ENCODE measurements around the gene PRSS33. TPM values are rescaled to one million over a fixed set of nuclear protein-coding genes. Genes with fewer than 3 reads are reported as not detected.

PRSS33 gene
- total RNA-seq, 1 experiment from 2014 or later, result not detected

- DNase-seq (ENCODE audit: low read depth), result no peak
Measured at GRCh38 chr16:2765462-2766404, 21.6 kb downstream of the PRSS33 start.

- DNase-seq (ENCODE audit: low read depth), result no peak
Measured at GRCh38 chr16:2764718-2765117, 22.6 kb downstream of the PRSS33 start.

GRCh38 chr16:2763173-2763572, 24.2 kb downstream of the PRSS33 start:
- DNase-seq (ENCODE audit: low read depth), result no peak

- DNase-seq (ENCODE audit: low read depth), result no peak
Measured at GRCh38 chr16:2762711-2763110, 24.6 kb downstream of the PRSS33 start.

GRCh38 chr16:2761886-2762583, 25.3 kb downstream of the PRSS33 start:
- DNase-seq (ENCODE audit: low read depth), result no peak

GRCh38 chr16:2761472-2761871, 25.9 kb downstream of the PRSS33 start:
- no peak for DNase-seq (ENCODE audit: low read depth)

DNA sequence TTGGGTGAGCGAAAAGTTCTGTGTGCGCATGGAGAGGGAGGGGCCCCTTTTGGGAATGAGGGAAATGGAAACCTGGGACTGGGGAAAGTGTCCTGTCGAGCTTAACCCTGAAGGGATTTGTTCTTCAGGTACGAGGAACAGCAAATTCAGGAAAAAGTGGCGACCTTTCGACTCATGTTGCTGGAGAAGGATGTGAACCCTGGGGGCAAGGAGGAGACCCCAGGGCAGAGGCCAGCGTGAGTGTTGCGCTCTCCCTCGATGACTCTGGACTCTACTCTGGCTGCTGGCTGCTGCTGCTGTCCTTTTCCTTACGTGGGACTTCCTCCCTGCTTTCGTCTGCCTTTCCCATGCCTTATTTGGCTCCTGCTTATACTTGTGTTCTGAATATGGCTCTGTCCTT, 30.0 kb downstream of the PRSS33 start:
- no peak for DNase-seq (ENCODE audit: low read depth)

GRCh38 chr16:2756288-2757015, 30.9 kb downstream of the PRSS33 start:
- no peak for DNase-seq (ENCODE audit: low read depth)

- DNase-seq (ENCODE audit: low read depth), result no peak
Measured at GRCh38 chr16:2755158-2755557, 32.2 kb downstream of the PRSS33 start.

DNA sequence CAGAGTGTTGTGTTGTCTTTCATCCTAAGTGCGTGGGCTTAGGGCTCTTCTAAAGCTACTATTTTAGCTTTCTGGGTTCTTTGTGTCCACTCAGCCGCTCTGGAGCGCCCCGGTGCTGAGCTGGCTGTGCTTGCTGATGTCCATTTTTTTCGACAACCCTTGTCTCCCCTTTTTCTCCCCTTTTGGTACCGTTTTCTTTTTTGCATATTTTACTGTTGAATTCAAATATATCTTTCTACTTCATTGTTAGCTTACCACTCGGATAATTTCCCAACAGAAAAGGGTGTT, 33.7 kb downstream of the PRSS33 start:
- no peak for DNase-seq (ENCODE audit: low read depth)

GRCh38 chr16:2752850-2753732, 34.3 kb downstream of the PRSS33 start:
- no peak for DNase-seq (ENCODE audit: low read depth)

DNA sequence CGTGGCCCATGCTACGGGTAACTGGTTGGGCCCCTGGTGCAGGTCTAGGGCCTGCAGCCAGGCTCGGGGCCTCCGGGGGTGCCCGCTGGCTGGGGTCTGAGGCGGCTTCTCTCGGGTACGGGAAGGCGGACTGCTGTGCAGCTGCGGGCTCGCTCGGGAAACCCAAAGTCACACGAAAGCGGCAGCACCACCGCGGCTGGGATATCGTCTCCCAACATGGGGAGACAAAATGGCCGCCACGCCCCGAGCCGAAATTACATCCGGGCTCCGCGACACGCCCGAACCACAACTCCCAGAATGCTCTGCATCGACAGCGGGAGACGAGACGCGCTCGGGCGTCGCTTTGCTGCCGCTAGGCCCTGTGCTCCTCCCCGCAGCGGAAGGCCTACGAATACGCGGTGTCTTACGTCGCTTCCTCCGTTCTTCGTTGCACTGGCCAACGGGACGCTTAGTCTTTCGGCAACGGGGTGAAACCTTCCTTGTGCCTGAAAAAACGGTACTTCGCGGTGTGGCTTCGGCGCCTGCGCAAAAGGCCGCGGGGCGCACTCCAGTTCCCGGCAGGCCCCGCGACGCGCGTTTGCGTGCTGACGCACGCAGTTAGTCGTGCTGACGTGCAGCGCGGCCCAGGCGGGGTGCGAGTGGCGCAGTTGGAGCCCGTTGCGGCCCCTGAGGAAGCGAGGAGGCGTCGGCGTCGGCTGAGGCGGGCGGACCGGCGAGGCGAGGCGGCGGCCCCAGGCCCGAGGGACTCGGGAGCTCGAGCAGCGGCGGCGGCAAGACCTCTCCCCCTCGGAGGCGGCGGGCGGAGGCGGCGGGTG, 35.1 kb downstream of the PRSS33 start, which contains the start of gene SRRM2:
TSS of gene SRRM2 (plus strand) at position 604 of the 815 bp plus-strand sequence. CDS start 3,727 bp downstream, outside the sequence.
- peak; percentile 95 for DNase-seq (ENCODE audit: low read depth)

- no peak for DNase-seq (ENCODE audit: low read depth)
Measured at GRCh38 chr16:2751577-2752034, 35.8 kb downstream of the PRSS33 start.

DNA sequence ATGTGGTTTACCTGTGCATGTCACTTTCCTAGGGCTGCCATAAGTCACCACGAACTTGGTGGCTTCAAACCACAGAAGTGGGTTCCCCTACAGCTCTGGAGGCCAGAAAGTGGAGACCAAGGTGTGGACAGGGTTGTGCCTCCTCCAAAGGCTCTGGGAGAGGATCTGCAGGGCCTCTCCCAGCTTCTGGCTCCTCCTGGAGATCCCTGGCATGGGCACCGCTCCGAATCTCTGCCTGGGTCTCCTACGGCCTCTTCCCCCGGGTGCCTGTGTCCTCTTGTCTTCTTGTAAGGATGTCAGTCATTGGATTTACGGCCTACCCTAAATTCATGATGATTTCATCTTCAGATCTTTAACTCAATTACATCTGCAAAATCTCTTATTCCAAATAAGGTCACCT, 37.4 kb downstream of the PRSS33 start:
- no peak for DNase-seq (ENCODE audit: low read depth)

- DNase-seq (ENCODE audit: low read depth), result no peak
Measured at GRCh38 chr16:2749476-2749875, 37.9 kb downstream of the PRSS33 start.

DNA sequence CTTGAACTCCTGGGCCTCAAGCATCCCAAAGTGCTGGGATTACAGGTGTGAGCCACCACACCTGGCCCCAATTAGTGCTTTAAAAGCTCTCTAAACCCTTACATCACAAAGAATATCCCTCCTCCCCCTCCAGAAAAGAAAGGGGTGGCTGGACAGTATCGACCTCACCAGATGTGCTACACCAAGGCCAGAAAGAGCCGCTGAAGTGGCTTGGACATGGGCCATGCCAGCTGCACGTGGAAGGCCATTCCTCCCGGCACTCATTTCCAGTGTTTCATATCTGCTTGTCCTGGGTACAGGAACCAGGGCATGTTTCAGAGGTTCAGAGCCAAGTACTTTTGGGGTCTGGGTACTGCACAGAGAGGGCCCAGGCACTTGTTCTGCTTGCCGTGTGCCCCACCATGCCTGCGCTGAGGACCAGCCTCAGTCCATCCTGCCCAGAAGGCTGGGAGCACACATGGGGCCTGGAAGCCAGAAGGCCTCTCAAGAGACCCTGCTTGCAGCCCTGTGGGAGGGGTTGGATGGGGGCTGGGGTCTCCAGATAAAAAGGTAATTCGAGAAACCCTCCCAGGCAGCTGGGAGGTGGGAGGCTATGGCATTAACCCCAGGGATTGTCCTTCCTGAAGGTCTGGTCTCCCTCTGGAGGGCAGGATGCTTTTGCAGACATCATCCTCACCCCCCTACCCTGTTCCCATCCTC, 38.5 kb downstream of the PRSS33 start:
- DNase-seq (ENCODE audit: low read depth), result no peak

- no peak for DNase-seq (ENCODE audit: low read depth)
Measured at GRCh38 chr16:2745961-2746360, 41.4 kb downstream of the PRSS33 start.

- DNase-seq (ENCODE audit: low read depth), result no peak
Measured at GRCh38 chr16:2745116-2745890, 42.1 kb downstream of the PRSS33 start.

GRCh38 chr16:2744711-2745110, 42.6 kb downstream of the PRSS33 start:
- DNase-seq (ENCODE audit: low read depth), result no peak
